IMR-90 (cell line): Measurements from ENCODE around the gene FAM120A.

Experiments
- CEBPB ChIP-seq: IDR thresholded peaks from 2 replicates; pipeline ENCODE4 v1.6.1; 2012; ENCODE audit warnings: low read depth, low read length, improper control_type of control experiment
- CHD1 ChIP-seq: IDR thresholded peaks from 2 replicates; pipeline ENCODE4 v1.6.1; 2012; ENCODE audit warnings: low read depth, low read length, improper control_type of control experiment
- CTCF ChIP-seq: conservative IDR thresholded peaks from 2 replicates; pipeline ENCODE4 v1.5.1; 2012; ENCODE audit warnings: mild to moderate bottlenecking, low read depth, low read length, improper control_type of control experiment
- ELK1 ChIP-seq: fragments of 150-350 bp; IDR thresholded peaks from 2 replicates; pipeline ENCODE4 v1.6.1; 2016; ENCODE audit warnings: low read depth, mild to moderate bottlenecking, low read length, moderate library complexity, borderline replicate concordance
- MAFK ChIP-seq: IDR thresholded peaks from 2 replicates; pipeline ENCODE4 v1.6.1; 2012; ENCODE audit warnings: low read depth, low read length, improper control_type of control experiment
- MAZ ChIP-seq: IDR thresholded peaks from 2 replicates; pipeline ENCODE4 v1.6.1; 2012; ENCODE audit warnings: low read depth, mild to moderate bottlenecking, low read length, improper control_type of control experiment, moderate library complexity, borderline replicate concordance
- NFE2L2 ChIP-seq: fragments of 150-350 bp; IDR thresholded peaks from 2 replicates; pipeline ENCODE4 v1.6.1; 2016; ENCODE audit warnings: low read depth, mild to moderate bottlenecking, low read length
- POLR2A ChIP-seq: IDR thresholded peaks from 2 replicates; pipeline ENCODE4 v1.6.1; 2012; ENCODE audit warnings: mild to moderate bottlenecking, low read depth, low read length
- RAD21 ChIP-seq: IDR thresholded peaks from 2 replicates; pipeline ENCODE4 v1.6.1; 2012; ENCODE audit warnings: low read length, improper control_type of control experiment

- TF ChIP-seq MAFK (no peak), POLR2A (no peak), NFE2L2 (no peak), CTCF (no peak), RAD21 (no peak), MAZ (no peak), CEBPB (no peak), CHD1 (no peak), ELK1 (no peak)
Observed at GRCh38 chr9:93460689-93461413, 9.4 kb downstream of the FAM120A start.
